H9 (cell line): ENCODE measurements around the gene CCDC134. TPM values are rescaled to one million over a fixed set of nuclear protein-coding genes. Genes with fewer than 3 reads are reported as not detected.

Source experiments
- DNase-seq: peaks from one replicate; pipeline ENCODE4 v3.0.0-alpha.2; 2017
- H2AFZ ChIP-seq: one replicate; pipeline ENCODE4 v1.6.1; 2013; ENCODE audit warnings: mild to moderate bottlenecking, low read length, control low read depth, moderate library complexity
- H2AK5ac ChIP-seq: 2 replicates; pipeline ENCODE4 v1.6.1; 2013; ENCODE audit warnings: low read length, control low read depth, mixed read lengths; ENCODE audit not compliant: insufficient read length
- H2BK120ac ChIP-seq: one replicate; pipeline ENCODE4 v1.6.1; 2013; ENCODE audit warnings: low read depth, mild to moderate bottlenecking, low read length, control low read depth, inconsistent platforms; ENCODE audit not compliant: poor library complexity, severe bottlenecking
- H2BK12ac ChIP-seq: 2 replicates; pipeline ENCODE4 v1.6.1; 2013; ENCODE audit warnings: low read length, control low read depth, mixed read lengths, low read depth; ENCODE audit not compliant: insufficient read length
- H2BK15ac ChIP-seq: 2 replicates; pipeline ENCODE4 v1.6.1; 2013; ENCODE audit warnings: low read depth, low read length, control low read depth
- H2BK20ac ChIP-seq: one replicate; pipeline ENCODE4 v1.6.1; 2013; ENCODE audit warnings: low read depth, mild to moderate bottlenecking, low read length, control low read depth, inconsistent platforms; ENCODE audit not compliant: poor library complexity, severe bottlenecking
- H2BK5ac ChIP-seq: 2 replicates; pipeline ENCODE4 v1.6.1; 2013; ENCODE audit warnings: low read length, control low read depth, mixed read lengths; ENCODE audit not compliant: insufficient read length
- H3K14ac ChIP-seq: 2 replicates; pipeline ENCODE4 v1.6.1; 2013; ENCODE audit warnings: low read length, control low read depth; ENCODE audit not compliant: insufficient read depth
- H3K18ac ChIP-seq: 2 replicates; pipeline ENCODE4 v1.6.1; 2013; ENCODE audit warnings: low read depth, mild to moderate bottlenecking, mixed read lengths, low read length, control low read depth; ENCODE audit not compliant: insufficient read length
- H3K23ac ChIP-seq: 2 replicates; pipeline ENCODE4 v1.6.1; 2013; ENCODE audit warnings: low read length, control low read depth, mixed read lengths, low read depth; ENCODE audit not compliant: insufficient read length
- H3K23me2 ChIP-seq: 2 replicates; pipeline ENCODE4 v1.6.1; 2013; ENCODE audit warnings: low read depth, mild to moderate bottlenecking, mixed read lengths, low read length, control low read depth; ENCODE audit not compliant: insufficient read length, poor library complexity, severe bottlenecking
- H3K27ac ChIP-seq: 2 replicates; pipeline ENCODE4 v1.5.1; 2013; ENCODE audit warnings: low read length, control low read depth, mixed read lengths, low read depth; ENCODE audit not compliant: insufficient read length
- H3K27me3 ChIP-seq: 2 replicates; pipeline ENCODE4 v1.6.1; 2013; ENCODE audit warnings: low read length, control low read depth, inconsistent platforms; ENCODE audit not compliant: insufficient read depth
- H3K4ac ChIP-seq: 2 replicates; pipeline ENCODE4 v1.6.1; 2013; ENCODE audit warnings: low read depth, mild to moderate bottlenecking, control low read depth, inconsistent platforms, low read length, moderate library complexity
- H3K4me1 ChIP-seq: 2 replicates; pipeline ENCODE4 v1.6.1; 2013; ENCODE audit warnings: low read length, control low read depth, inconsistent platforms; ENCODE audit not compliant: insufficient read depth
- H3K4me2 ChIP-seq: 2 replicates; pipeline ENCODE4 v1.6.1; 2013; ENCODE audit warnings: low read length, control low read depth, mixed read lengths; ENCODE audit not compliant: insufficient read length, insufficient read depth
- H3K56ac ChIP-seq: 2 replicates; pipeline ENCODE4 v1.6.1; 2013; ENCODE audit warnings: low read depth, mild to moderate bottlenecking, mixed read lengths, low read length, control low read depth; ENCODE audit not compliant: insufficient read length
- H3K79me1 ChIP-seq: 2 replicates; pipeline ENCODE4 v1.6.1; 2013; ENCODE audit warnings: low read depth, mild to moderate bottlenecking, moderate library complexity, low read length, control low read depth, inconsistent platforms; ENCODE audit not compliant: insufficient read depth, poor library complexity, severe bottlenecking
- H3K79me2 ChIP-seq: 2 replicates; pipeline ENCODE4 v1.6.1; 2013; ENCODE audit warnings: low read length, control low read depth, inconsistent platforms; ENCODE audit not compliant: insufficient read depth
- H3K9ac ChIP-seq: 2 replicates; pipeline ENCODE4 v1.6.1; 2013; ENCODE audit warnings: low read length, control low read depth, mixed read lengths; ENCODE audit not compliant: insufficient read length; ENCODE audit errors: extremely low read depth
- H3K9me3 ChIP-seq: one replicate; pipeline ENCODE4 v1.6.1; 2013; ENCODE audit warnings: low read depth, low read length, inconsistent platforms; ENCODE audit not compliant: control insufficient read depth
- H3T11ph ChIP-seq: one replicate; pipeline ENCODE4 v1.6.1; 2013; ENCODE audit warnings: mild to moderate bottlenecking, low read length, control low read depth, inconsistent platforms
- H4K20me1 ChIP-seq: one replicate; pipeline ENCODE4 v1.6.1; 2013; ENCODE audit not compliant: control insufficient read depth, insufficient read length, insufficient read depth
- H4K5ac ChIP-seq: 2 replicates; pipeline ENCODE4 v1.6.1; 2013; ENCODE audit warnings: low read depth, mild to moderate bottlenecking, mixed read lengths, low read length, control low read depth; ENCODE audit not compliant: insufficient read length
- H4K8ac ChIP-seq: replicated peaks from 2 replicates; pipeline ENCODE4 v1.6.1; 2013; ENCODE audit warnings: low read length, control low read depth, mixed read lengths, low read depth; ENCODE audit not compliant: insufficient read length
- H4K91ac ChIP-seq: 2 replicates; pipeline ENCODE4 v1.6.1; 2013; ENCODE audit warnings: low read depth, mild to moderate bottlenecking, moderate library complexity, mixed read lengths, low read length, control low read depth; ENCODE audit not compliant: insufficient read length
- H3K27ac Mint-ChIP-seq, 3 experiments: 2 replicates in 2 of 3; 3 replicates in 1 of 3; pipeline ENCODE4 v1.8.0; 2020 to 2021; ENCODE audit warnings: mixed read lengths in 3 of 3, mild to moderate bottlenecking in 1 of 3, moderate library complexity in 1 of 3
- H3K27me3 Mint-ChIP-seq: 2 replicates; pipeline ENCODE4 v1.8.0; 2021; ENCODE audit warnings: low read depth, mild to moderate bottlenecking, moderate library complexity, mixed read lengths
- H3K36me3 Mint-ChIP-seq, 3 experiments: 2 replicates in 2 of 3; 3 replicates in 1 of 3; pipeline ENCODE4 v1.8.0; 2020 to 2021; ENCODE audit warnings: low read depth in 3 of 3, mixed read lengths in 3 of 3; ENCODE audit not compliant: insufficient read depth in 1 of 3
- H3K4me1 Mint-ChIP-seq, 2 experiments: 2 replicates each; pipeline ENCODE4 v1.8.0; 2020; ENCODE audit warnings: mixed read lengths in 2 of 2
- H3K4me3 Mint-ChIP-seq, 2 experiments: 2 replicates in 1 of 2; 3 replicates in 1 of 2; pipeline ENCODE4 v1.8.0; 2020 to 2021; ENCODE audit warnings: mild to moderate bottlenecking in 2 of 2, mixed read lengths in 2 of 2, moderate library complexity in 1 of 2
- H3K9me3 Mint-ChIP-seq, 2 experiments: 2 replicates in 1 of 2; 3 replicates in 1 of 2; pipeline ENCODE4 v1.8.0; 2020; ENCODE audit warnings: mild to moderate bottlenecking in 2 of 2, mixed read lengths in 2 of 2, moderate library complexity in 1 of 2
- WGBS: extraction: QIAGEN DNeasy Blood & Tissue Kit; methylation state at CpG from one replicate; pipeline ENCODE4 v1.1.7; 2013; ENCODE audit warnings: missing lambda C conversion rate, low lambda C conversion rate, mixed read lengths; ENCODE audit not compliant: insufficient read length; ENCODE audit errors: extremely low coverage; 5-methylcytosine and 5-hydroxymethylcytosine counted together
- total RNA-seq: library from RNA; stranded (reverse); gene quantifications from 2 replicates; pipeline ENCODE4 v1.2.1, GENCODE V29; 2021
- TF ChIP-seq, protein P1 (sequence below): fragments of 200-600 bp; sonication (generic); conservative IDR thresholded peaks from 3 replicates; pipeline ENCODE4 v1.8.0; 2021; ENCODE audit warnings: antibody characterized with exemption, mild to moderate bottlenecking

CCDC134 gene
- total RNA-seq, 1 experiment from 2014 or later, result 20.7 TPM

DNA sequence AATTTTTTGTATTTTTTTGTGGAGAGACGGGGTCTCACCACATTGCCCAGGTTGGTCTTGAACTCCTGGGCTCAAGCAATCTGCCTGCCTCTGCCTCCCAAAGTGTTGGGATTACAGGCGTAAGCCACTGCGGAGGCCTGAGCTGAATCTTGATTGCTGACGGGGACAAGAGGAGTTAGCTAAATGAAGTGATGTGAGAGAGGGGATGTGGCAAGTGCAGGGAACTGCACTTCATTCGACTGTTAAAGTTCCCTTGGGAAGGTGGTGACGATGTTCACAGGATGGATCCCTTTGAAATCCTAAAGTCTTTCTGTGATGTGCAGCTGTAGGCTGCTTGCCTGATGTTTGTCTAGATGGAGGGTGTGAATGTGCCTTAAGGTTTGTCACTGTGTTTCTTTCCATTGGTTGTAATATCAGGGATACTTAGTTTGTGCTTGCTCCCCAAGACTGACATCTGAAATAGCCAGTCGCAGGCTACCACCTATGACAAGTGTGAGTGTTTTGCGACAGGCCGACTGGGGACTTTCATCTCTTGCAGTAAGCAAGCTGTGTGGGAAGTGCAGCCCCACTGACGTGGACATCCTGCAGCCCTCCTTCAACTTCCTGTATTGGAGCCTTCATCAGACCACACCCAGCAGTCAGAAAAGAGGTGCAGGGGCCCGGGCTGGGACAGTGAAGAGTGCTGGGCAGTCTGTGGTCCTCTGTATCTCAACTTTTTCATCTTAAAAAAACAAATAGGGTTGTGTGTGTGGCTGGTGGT is 19.6 kb upstream of the CCDC134 start:
- no peak overlapping the region for H2BK120ac ChIP-seq
- H2BK15ac ChIP-seq, result no peak overlapping the region
- no peak overlapping the region for H3K4ac ChIP-seq
- no peaks in the 10 kb centered on the region for H3K79me1 ChIP-seq
- Mint-ChIP-seq H3K36me3 (no peaks in the 10 kb centered on the region), H3K27ac (no peak overlapping the region), H3K4me3 (no peak overlapping the region), H3K4me1 (peaks cover 8 to 9% of the 10 kb centered on the region in 2 experiments; a peak in 3 of 4 replicates), H3K27me3 (peaks cover 8% of the 10 kb centered on the region), H3K9me3 (no peaks in the 10 kb centered on the region)
- H3K9ac ChIP-seq, result no peak overlapping the region
- H2AK5ac ChIP-seq, result no peak overlapping the region
- no peak overlapping the region for H4K8ac ChIP-seq
- H3K23ac ChIP-seq, result no peak overlapping the region
- H2BK20ac ChIP-seq, result no peak overlapping the region
- H3K27me3 ChIP-seq, result no peaks in the 10 kb centered on the region
- no peak overlapping the region for H3T11ph ChIP-seq
- no peaks in the 10 kb centered on the region for H3K79me2 ChIP-seq
- H3K27ac ChIP-seq, result no peak overlapping the region
- no peak overlapping the region for H2BK5ac ChIP-seq
- H3K4me2 ChIP-seq, result no peak overlapping the region
- no peak overlapping the region for H2AFZ ChIP-seq
- no peaks in the 10 kb centered on the region for H4K20me1 ChIP-seq
- TF ChIP-seq, protein P1, sequence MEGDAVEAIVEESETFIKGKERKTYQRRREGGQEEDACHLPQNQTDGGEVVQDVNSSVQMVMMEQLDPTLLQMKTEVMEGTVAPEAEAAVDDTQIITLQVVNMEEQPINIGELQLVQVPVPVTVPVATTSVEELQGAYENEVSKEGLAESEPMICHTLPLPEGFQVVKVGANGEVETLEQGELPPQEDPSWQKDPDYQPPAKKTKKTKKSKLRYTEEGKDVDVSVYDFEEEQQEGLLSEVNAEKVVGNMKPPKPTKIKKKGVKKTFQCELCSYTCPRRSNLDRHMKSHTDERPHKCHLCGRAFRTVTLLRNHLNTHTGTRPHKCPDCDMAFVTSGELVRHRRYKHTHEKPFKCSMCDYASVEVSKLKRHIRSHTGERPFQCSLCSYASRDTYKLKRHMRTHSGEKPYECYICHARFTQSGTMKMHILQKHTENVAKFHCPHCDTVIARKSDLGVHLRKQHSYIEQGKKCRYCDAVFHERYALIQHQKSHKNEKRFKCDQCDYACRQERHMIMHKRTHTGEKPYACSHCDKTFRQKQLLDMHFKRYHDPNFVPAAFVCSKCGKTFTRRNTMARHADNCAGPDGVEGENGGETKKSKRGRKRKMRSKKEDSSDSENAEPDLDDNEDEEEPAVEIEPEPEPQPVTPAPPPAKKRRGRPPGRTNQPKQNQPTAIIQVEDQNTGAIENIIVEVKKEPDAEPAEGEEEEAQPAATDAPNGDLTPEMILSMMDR, result no peak
- H4K91ac ChIP-seq, result no peak overlapping the region
- H3K14ac ChIP-seq, result no peak overlapping the region
- H3K4me1 ChIP-seq, result no peaks in the 10 kb centered on the region; the same call in 1 of the 2 replicates
- WGBS, result no CpG with 5 or more reads among the region's 11 CpGs
- H3K18ac ChIP-seq, result no peak overlapping the region
- no peak for DNase-seq
- no peak overlapping the region for H3K56ac ChIP-seq
- H4K5ac ChIP-seq, result no peak overlapping the region
- no peaks in the 10 kb centered on the region for H3K9me3 ChIP-seq
- H2BK12ac ChIP-seq, result no peak overlapping the region
- H3K23me2 ChIP-seq, result no peaks in the 10 kb centered on the region
